PFSK-1 (cell line): ENCODE results near the gene SH2D1B.

Experiments
- FOXP2 ChIP-seq: optimal IDR thresholded peaks from 2 replicates; pipeline ENCODE3; 2011; ENCODE audit warnings: borderline replicate concordance, control low read depth, inconsistent platforms; ENCODE audit not compliant: insufficient read depth; ENCODE audit errors: extremely low read length, extremely low read depth
- POLR2AphosphoS5 ChIP-seq: IDR thresholded peaks from 2 replicates; pipeline ENCODE4 v1.6.1; 2012; ENCODE audit warnings: low read depth, mild to moderate bottlenecking, control low read depth, low read length, moderate library complexity
- SIN3A ChIP-seq: IDR thresholded peaks from 2 replicates; pipeline ENCODE4 v1.6.1; 2012; ENCODE audit warnings: mild to moderate bottlenecking, low read length, moderate library complexity, borderline replicate concordance; ENCODE audit not compliant: insufficient read depth
- TAF1 ChIP-seq: IDR thresholded peaks from 2 replicates; pipeline ENCODE4 v1.6.1; 2012; ENCODE audit warnings: low read length, control low read depth, borderline replicate concordance; ENCODE audit not compliant: insufficient read depth
- TF ChIP-seq, protein P1 (sequence below), 2 experiments: IDR thresholded peaks; 2 replicates each; pipeline versions ENCODE4 v1.6.1 to v1.8.0; 2011 to 2012; ENCODE audit warnings: low read depth in 2 of 2, low read length in 2 of 2, control low read depth in 1 of 2, inconsistent platforms in 1 of 2, mild to moderate bottlenecking in 1 of 2, moderate library complexity in 1 of 2; ENCODE audit not compliant: insufficient read depth in 1 of 2

DNA sequence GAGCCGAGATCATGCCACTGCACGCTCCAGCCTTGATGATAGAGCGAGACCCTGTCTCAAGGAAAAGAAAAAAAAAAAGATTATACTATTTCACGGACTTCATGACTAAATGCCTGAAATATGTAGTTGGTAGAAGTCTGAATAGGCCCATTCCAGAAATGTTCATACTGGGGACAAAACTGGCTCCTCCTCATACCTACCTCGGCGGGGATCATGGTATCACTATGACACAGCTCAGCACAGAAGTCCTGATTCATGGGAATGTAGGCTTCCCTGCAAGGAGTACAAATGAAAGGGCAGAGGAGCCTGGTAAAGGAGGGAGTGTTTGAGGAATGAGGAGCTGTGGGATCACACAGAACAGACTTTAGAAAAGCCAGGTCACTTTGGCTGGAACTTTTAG lies 40.3 kb downstream of the SH2D1B start:
- TF ChIP-seq, protein P1, sequence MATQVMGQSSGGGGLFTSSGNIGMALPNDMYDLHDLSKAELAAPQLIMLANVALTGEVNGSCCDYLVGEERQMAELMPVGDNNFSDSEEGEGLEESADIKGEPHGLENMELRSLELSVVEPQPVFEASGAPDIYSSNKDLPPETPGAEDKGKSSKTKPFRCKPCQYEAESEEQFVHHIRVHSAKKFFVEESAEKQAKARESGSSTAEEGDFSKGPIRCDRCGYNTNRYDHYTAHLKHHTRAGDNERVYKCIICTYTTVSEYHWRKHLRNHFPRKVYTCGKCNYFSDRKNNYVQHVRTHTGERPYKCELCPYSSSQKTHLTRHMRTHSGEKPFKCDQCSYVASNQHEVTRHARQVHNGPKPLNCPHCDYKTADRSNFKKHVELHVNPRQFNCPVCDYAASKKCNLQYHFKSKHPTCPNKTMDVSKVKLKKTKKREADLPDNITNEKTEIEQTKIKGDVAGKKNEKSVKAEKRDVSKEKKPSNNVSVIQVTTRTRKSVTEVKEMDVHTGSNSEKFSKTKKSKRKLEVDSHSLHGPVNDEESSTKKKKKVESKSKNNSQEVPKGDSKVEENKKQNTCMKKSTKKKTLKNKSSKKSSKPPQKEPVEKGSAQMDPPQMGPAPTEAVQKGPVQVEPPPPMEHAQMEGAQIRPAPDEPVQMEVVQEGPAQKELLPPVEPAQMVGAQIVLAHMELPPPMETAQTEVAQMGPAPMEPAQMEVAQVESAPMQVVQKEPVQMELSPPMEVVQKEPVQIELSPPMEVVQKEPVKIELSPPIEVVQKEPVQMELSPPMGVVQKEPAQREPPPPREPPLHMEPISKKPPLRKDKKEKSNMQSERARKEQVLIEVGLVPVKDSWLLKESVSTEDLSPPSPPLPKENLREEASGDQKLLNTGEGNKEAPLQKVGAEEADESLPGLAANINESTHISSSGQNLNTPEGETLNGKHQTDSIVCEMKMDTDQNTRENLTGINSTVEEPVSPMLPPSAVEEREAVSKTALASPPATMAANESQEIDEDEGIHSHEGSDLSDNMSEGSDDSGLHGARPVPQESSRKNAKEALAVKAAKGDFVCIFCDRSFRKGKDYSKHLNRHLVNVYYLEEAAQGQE (IDR thresholded peaks at IDR 0.05; ENCODE audit: insufficient read depth in 1 of 2, low read depth in 2 of 2, low read length in 2 of 2) = no peak
- TF ChIP-seq POLR2AphosphoS5 (no peak), SIN3A (no peak), FOXP2 (no peak), TAF1 (no peak)
